H1 (cell line): ENCODE measurements around the gene GALNT7. TPM values are rescaled to one million over a fixed set of nuclear protein-coding genes. Genes with fewer than 3 reads are reported as not detected.

Experiments used
- E2F6 ChIP-seq: IDR thresholded peaks from 2 replicates; pipeline ENCODE4 v1.6.1; 2012; ENCODE audit warnings: inconsistent platforms
- HDAC6 ChIP-seq: IDR thresholded peaks from one replicate; pipeline ENCODE4 v1.7.1; 2012; ENCODE audit warnings: low read depth, mild to moderate bottlenecking, inconsistent platforms, low read length, moderate library complexity
- KDM4A ChIP-seq: IDR thresholded peaks from one replicate; pipeline ENCODE4 v1.7.1; 2012; ENCODE audit warnings: low read depth, mild to moderate bottlenecking, moderate library complexity, low read length, inconsistent platforms; ENCODE audit not compliant: severe bottlenecking
- MAX ChIP-seq: IDR thresholded peaks from 2 replicates; pipeline ENCODE4 v1.6.1; 2012; ENCODE audit warnings: inconsistent platforms
- POLR2AphosphoS5 ChIP-seq: IDR thresholded peaks from 2 replicates; pipeline ENCODE4 v1.6.1; 2011; ENCODE audit warnings: low read depth, low read length
- SRF ChIP-seq: IDR thresholded peaks from 2 replicates; pipeline ENCODE4 v1.6.1; 2011; ENCODE audit warnings: mild to moderate bottlenecking, low read depth, low read length, moderate library complexity
- SUZ12 ChIP-seq: fragments of 200-600 bp; sonication (generic); IDR thresholded peaks from 2 replicates; pipeline ENCODE4 v1.6.1; 2012; ENCODE audit warnings: mild to moderate bottlenecking, inconsistent platforms, low read length, moderate library complexity, mixed read lengths
- TAF7 ChIP-seq: optimal IDR thresholded peaks from 2 replicates; pipeline ENCODE3; 2011; ENCODE audit warnings: low read depth, mild to moderate bottlenecking, inconsistent platforms, low read length, moderate library complexity, borderline replicate concordance
- ZNF274 ChIP-seq: IDR thresholded peaks from 2 replicates; pipeline ENCODE4 v1.7.0; 2012; ENCODE audit warnings: low read length, borderline replicate concordance; ENCODE audit errors: extremely low read depth
- polyA plus RNA-seq, 7 experiments: library from polyadenylated mRNA; depleted of rRNA in 3 of 7; stranded (reverse) in 5 of 7; unstranded in 2 of 7; fragments of >200 nt in 5 of 7; fragments of 200-250 nt in 2 of 7; gene quantifications; 1 replicate in 5 of 7; 2 replicates in 1 of 7; 4 replicates in 1 of 7; pipeline versions ENCODE4 v1.2.1 to v1.2.3, GENCODE V29; 2011 to 2013; ENCODE audit warnings: missing spikeins in 2 of 7, mixed read lengths in 2 of 7
- total RNA-seq: library from RNA; stranded (reverse); fragmentation: NEBNext Ultra II Directional; extraction: Animal tissue kit (Norgen Biotek cat#: 25700); gene quantifications from 2 replicates; pipeline ENCODE4 v1.2.1, GENCODE V29; 2021

GALNT7 gene
- total and polyA plus RNA-seq, 2 of the 8 experiments (the other 6 are each of a cell fraction or from before 2014, with no cell fraction given): 22.4 to 85.5 TPM

- TF ChIP-seq E2F6: peak; percentile 95
- TF ChIP-seq MAX: peak; percentile 53
- TF ChIP-seq SUZ12: no peak
- no peak for TF ChIP-seq HDAC6
- TF ChIP-seq ZNF274: no peak
- TF ChIP-seq TAF7: peak; percentile 96
- no peak for TF ChIP-seq KDM4A
- no peak for TF ChIP-seq SRF
- peak; percentile 99 for TF ChIP-seq POLR2AphosphoS5
Measured at GRCh38 chr4:173334085-173334890, 165.7 kb downstream of the GALNT7 start, which contains the start of gene HMGB2 (continued).
